GM23338 (cell line): ENCODE measurements around the gene PLEKHA8. TPM values are rescaled to one million over a fixed set of nuclear protein-coding genes. Genes with fewer than 3 reads are reported as not detected.
A peak's percentile ranks its signal among the peaks of the same experiment; 100 is the strongest.
"Not testable (repeated sequence)": the region's sequence is repeated elsewhere in the genome, so short reads cannot be mapped to it uniquely, and the experiment has no call there.

Source experiments
- ATAC-seq: fragments of 200-7000 bp; cut with Tn5 transposase; 3 replicates; pipeline ENCODE4 v1.9.1; 2020
- DNase-seq: peaks from one replicate; pipeline ENCODE4 v3.0.0-alpha.2; 2015; ENCODE audit warnings: low spot score
- H2AFZ ChIP-seq: fragments of 200-600 bp; sonication (generic); 2 replicates; pipeline ENCODE4 v1.8.0; 2016; ENCODE audit warnings: antibody characterized with exemption, mild to moderate bottlenecking, moderate library complexity
- H3F3A ChIP-seq: fragments of 200-600 bp; sonication (generic); replicated peaks from 2 replicates; pipeline ENCODE4 v1.8.0; 2017; ENCODE audit warnings: antibody characterized with exemption, mixed run types, low read depth
- H3K27ac ChIP-seq: fragments of 200-600 bp; sonication (generic); 2 replicates; pipeline ENCODE4 v1.6.1; 2016; ENCODE audit warnings: low read depth
- H3K27me3 ChIP-seq: fragments of 200-600 bp; sonication (generic); 2 replicates; pipeline ENCODE4 v1.8.0; 2016; ENCODE audit warnings: mild to moderate bottlenecking, mixed run types, moderate library complexity; ENCODE audit not compliant: insufficient read depth
- H3K36me3 ChIP-seq: fragments of 200-600 bp; sonication (generic); 2 replicates; pipeline ENCODE4 v1.8.0; 2016; ENCODE audit warnings: mild to moderate bottlenecking; ENCODE audit not compliant: insufficient read depth
- H3K4me1 ChIP-seq: fragments of 200-600 bp; sonication (generic); 2 replicates; pipeline ENCODE4 v1.8.0; 2016; ENCODE audit warnings: mild to moderate bottlenecking, moderate library complexity; ENCODE audit not compliant: insufficient read depth
- H3K4me2 ChIP-seq: fragments of 200-600 bp; sonication (generic); 2 replicates; pipeline ENCODE4 v1.7.1; 2017; ENCODE audit warnings: mixed run types
- H3K4me3 ChIP-seq: fragments of 200-600 bp; sonication (generic); 2 replicates; pipeline ENCODE4 v1.6.1; 2016; ENCODE audit warnings: mixed run types
- H3K79me2 ChIP-seq: fragments of 200-600 bp; sonication (generic); replicated peaks from 2 replicates; pipeline ENCODE4 v1.8.0; 2017; ENCODE audit warnings: mild to moderate bottlenecking; ENCODE audit not compliant: insufficient read depth
- H3K9me2 ChIP-seq: fragments of 200-600 bp; sonication (generic); 2 replicates; pipeline ENCODE4 v1.8.0; 2017; ENCODE audit not compliant: insufficient read depth
- H4K20me1 ChIP-seq: fragments of 200-600 bp; sonication (generic); replicated peaks from 2 replicates; pipeline ENCODE4 v1.8.0; 2017; ENCODE audit warnings: mild to moderate bottlenecking; ENCODE audit not compliant: insufficient read depth
- H3K27ac Mint-ChIP-seq: 2 replicates; pipeline ENCODE4 v1.8.0; 2020; ENCODE audit warnings: inconsistent platforms, mild to moderate bottlenecking, moderate library complexity, mixed read lengths
- H3K27me3 Mint-ChIP-seq: 3 replicates; pipeline ENCODE4 v1.8.0; 2022; ENCODE audit warnings: low read depth, mild to moderate bottlenecking, moderate library complexity, mixed read lengths, inconsistent platforms; ENCODE audit not compliant: insufficient read depth, poor library complexity
- H3K36me3 Mint-ChIP-seq: 3 replicates; pipeline ENCODE4 v1.8.0; 2021; ENCODE audit warnings: low read depth, mild to moderate bottlenecking, inconsistent platforms, moderate library complexity, mixed read lengths
- H3K4me1 Mint-ChIP-seq: 3 replicates; pipeline ENCODE4 v1.8.0; 2020; ENCODE audit warnings: mild to moderate bottlenecking, inconsistent platforms, mixed read lengths
- H3K4me3 Mint-ChIP-seq: 3 replicates; pipeline ENCODE4 v1.8.0; 2021; ENCODE audit warnings: moderate library complexity, mild to moderate bottlenecking, inconsistent platforms, mixed read lengths
- H3K9me3 Mint-ChIP-seq: 3 replicates; pipeline ENCODE4 v1.8.0; 2020; ENCODE audit warnings: moderate library complexity, mild to moderate bottlenecking, inconsistent platforms, mixed read lengths
- CTCF ChIP-seq, 2 experiments: fragments of 200-600 bp in 1 of 2; sonication (generic) in 1 of 2; conservative IDR thresholded peaks; 2 replicates each; pipeline versions ENCODE4 v1.5.1 to v1.6.1; 2016 to 2017; ENCODE audit warnings: antibody characterized with exemption in 2 of 2, low read depth in 2 of 2, mild to moderate bottlenecking in 2 of 2, moderate library complexity in 1 of 2
- EZH2 ChIP-seq: fragments of 200-600 bp; sonication (generic); IDR thresholded peaks from one replicate; pipeline ENCODE4 v1.8.0; 2017; ENCODE audit warnings: antibody characterized with exemption, mild to moderate bottlenecking, low read depth; ENCODE audit not compliant: unreplicated experiment
- REST ChIP-seq: IDR thresholded peaks from one replicate; pipeline ENCODE4 v1.6.1; 2018; ENCODE audit warnings: antibody characterized with exemption; ENCODE audit not compliant: unreplicated experiment
- polyA plus RNA-seq: library from polyadenylated mRNA; unstranded; fragments of >200 nt; fragmentation: Nextera tagmentation; extraction: Ambion mirVana; gene quantifications from 2 replicates; pipeline ENCODE4 v1.2.1, GENCODE V29; 2016
- total RNA-seq: library from RNA; depleted of rRNA; stranded (reverse); fragments of >200 nt; shearing (Covaris generic); gene quantifications from 2 replicates; pipeline ENCODE4 v1.2.3, GENCODE V29; 2014

Gene PLEKHA8
- total and polyA plus RNA-seq, 2 experiments from 2014 or later: 11.6 to 44.9 TPM

DNA sequence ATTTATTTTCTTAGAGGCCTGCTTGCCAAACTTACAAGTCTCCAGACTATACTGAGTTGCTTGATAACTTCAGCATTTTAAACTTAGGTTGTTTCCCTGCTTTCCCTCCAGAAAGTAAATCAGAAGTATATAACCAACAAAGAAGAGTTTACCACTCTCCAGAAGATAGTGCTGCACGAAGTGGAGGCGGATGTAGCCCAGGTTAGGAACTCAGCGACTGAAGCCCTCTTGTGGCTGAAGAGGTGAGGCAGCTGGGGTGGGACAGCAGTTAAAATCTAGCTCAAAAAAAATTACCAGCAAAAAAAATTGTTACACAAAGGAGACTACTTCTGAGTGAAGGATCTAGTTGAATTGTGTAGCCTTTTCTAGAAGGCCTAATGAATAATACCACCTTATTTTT lies 33.6 kb downstream of the PLEKHA8 start:
- not testable (repeated sequence) for H3K27ac ChIP-seq, H3K4me2 ChIP-seq, H3K27me3 Mint-ChIP-seq, H3K4me3 Mint-ChIP-seq, H3K79me2 ChIP-seq, H3K9me2 ChIP-seq, H3K4me1 ChIP-seq, H4K20me1 ChIP-seq, H3K4me3 ChIP-seq, H3K27ac Mint-ChIP-seq, H3K27me3 ChIP-seq, H3F3A ChIP-seq, H3K9me3 Mint-ChIP-seq, H2AFZ ChIP-seq, H3K4me1 Mint-ChIP-seq
- ATAC-seq: peak; percentile 98
- peak; percentile 56 to 77 for TF ChIP-seq CTCF (conservative IDR thresholded peaks at IDR 0.05; ENCODE audit: low read depth in 2 of 2)
- peaks cover 48% of the 10 kb centered on the region for H3K36me3 Mint-ChIP-seq
- peaks cover 14% of the 10 kb centered on the region for H3K36me3 ChIP-seq
- DNase-seq: peak; percentile 34

GRCh38 chr7:30062587-30062986 lies 34.4 kb downstream of the PLEKHA8 start:
- Histone ChIP-seq H3F3A (no peaks in the 10 kb centered on the region), H3K27me3 (no peaks in the 10 kb centered on the region), H3K9me2 (no peaks in the 10 kb centered on the region), H3K4me1 (no peaks in the 10 kb centered on the region), H4K20me1 (no peaks in the 10 kb centered on the region), H3K4me2 (no peak overlapping the region), H3K79me2 (no peaks in the 10 kb centered on the region), H3K4me3 (no peak overlapping the region), H2AFZ (no peak overlapping the region), H3K27ac (no peak overlapping the region), H3K36me3 (peaks cover 11% of the 10 kb centered on the region)
- DNase-seq (peak; percentile 51), ATAC-seq (peak; percentile 80)
- Mint-ChIP-seq H3K27ac (no peak overlapping the region), H3K9me3 (no peaks in the 10 kb centered on the region), H3K4me3 (no peak overlapping the region), H3K36me3 (peaks cover 40% of the 10 kb centered on the region), H3K27me3 (peaks cover 4% of the 10 kb centered on the region), H3K4me1 (no peaks in the 10 kb centered on the region)
- TF ChIP-seq EZH2: no peak
- peak; percentile 56 to 80 for TF ChIP-seq CTCF (conservative IDR thresholded peaks at IDR 0.05; ENCODE audit: low read depth in 2 of 2)

GRCh38 chr7:30065746-30066145 lies 37.5 kb downstream of the PLEKHA8 start:
- Mint-ChIP-seq H3K27me3 (peaks cover 4% of the 10 kb centered on the region), H3K36me3 (peaks cover 22% of the 10 kb centered on the region; the same call in 2 of the 3 replicates), H3K9me3 (no peaks in the 10 kb centered on the region), H3K27ac (no peak overlapping the region), H3K4me3 (no peak overlapping the region), H3K4me1 (no peaks in the 10 kb centered on the region)
- ATAC-seq (no peak), DNase-seq (no peak)
- H3K9me2 ChIP-seq: no peaks in the 10 kb centered on the region
- no peak overlapping the region for H3K27ac ChIP-seq
- no peaks in the 10 kb centered on the region for H3K4me1 ChIP-seq
- H4K20me1 ChIP-seq: no peaks in the 10 kb centered on the region
- no peak for TF ChIP-seq REST
- no peak overlapping the region for H2AFZ ChIP-seq
- H3K4me3 ChIP-seq: no peak overlapping the region
- no peaks in the 10 kb centered on the region for H3K79me2 ChIP-seq
- H3K27me3 ChIP-seq: no peaks in the 10 kb centered on the region
- H3K36me3 ChIP-seq: no peaks in the 10 kb centered on the region; the same call in 1 of the 2 replicates
- H3F3A ChIP-seq: no peaks in the 10 kb centered on the region
- H3K4me2 ChIP-seq: no peak overlapping the region
